ENCODE measurements around the gene CACTIN. TPM values are rescaled to one million over a fixed set of nuclear protein-coding genes. Genes with fewer than 3 reads are reported as not detected.

The CACTIN gene
- total and polyA plus RNA-seq, 7 experiments from 2014 or later: 9.5 to 46.7 (median 35.9) TPM

- Mint-ChIP-seq H3K4me1 (peaks cover 7 to 15% (median 11%) of the 10 kb centered on the region in 7 donors), H3K27me3 (peaks cover 0 to 9% (median 0%) of the 10 kb centered on the region in 5 donors), H3K36me3 (peaks cover 0 to 4% (median 0%) of the 10 kb centered on the region in 5 donors), H3K27ac (peak overlapping the region in 1 of 9 donors; percentile 43), H3K9me3 (peaks cover 0 to 1% (median 0%) of the 10 kb centered on the region in 11 donors), H3K4me3 (peak overlapping the region in 2 of 10 donors; percentile 38 to 41)
- ChIA-PET CTCF (interaction anchor here (0.7 to 1.2 kb wide), 3 partner anchors 12 to 45 kb away, joined by 3 to 5 read pairs (median 4); partner anchors contain the start of gene GIPC3), POLR2A (interaction anchor here (0.7 to 1.2 kb wide), 9 partner anchors 9 to 381 kb away, joined by 3 to 5 read pairs (median 3); partner anchors contain the start of gene EEF2)
- DNase-seq (no peak), ATAC-seq (peak; percentile 16)
- Histone ChIP-seq H3K27ac (ENCODE audit: low read depth, low read length) (peak overlapping the region; percentile 65), H3K27me3 (ENCODE audit: control insufficient read depth in 2 of 2, insufficient read depth in 2 of 2, low read length in 2 of 2) (no peaks in the 10 kb centered on the region), H3K9me3 (ENCODE audit: control insufficient read depth in 2 of 3, low read length in 3 of 3) (no peaks in the 10 kb centered on the region), H3K4me3 (ENCODE audit: low read length) (peak overlapping the region; percentile 44), H3K4me1 (ENCODE audit: control insufficient read depth in 2 of 2, insufficient read depth in 2 of 2, low read length in 2 of 2) (peaks cover 19 to 22% of the 10 kb centered on the region in 2 donors), H3K36me3 (ENCODE audit: control insufficient read depth in 2 of 3, insufficient read depth in 3 of 3, low read length in 3 of 3) (no peaks in the 10 kb centered on the region)
- intact Hi-C loops (cut with micrococcal nuclease): loop anchor here in 1 of 2 donors (2.0 kb wide), 1 partner anchor 18 kb away; no protein-coding TSS in a partner anchor
Observed at GRCh38 chr19:3604227-3604986, 22.2 kb downstream of the CACTIN start.

- intact Hi-C loops (cut with micrococcal nuclease): no loop called here
- ATAC-seq (no peak), DNase-seq (no peak)
- peak overlapping the region in 2 of 9 donors; percentile 17 to 55 for H3K27ac Mint-ChIP-seq
- no peak overlapping the region for H3K4me3 ChIP-seq (ENCODE audit: low read length)
- no peaks in the 10 kb centered on the region for H3K9me3 ChIP-seq (ENCODE audit: control insufficient read depth in 2 of 3, low read length in 3 of 3)
- peaks cover 6 to 13% (median 10%) of the 10 kb centered on the region in 7 donors for H3K4me1 Mint-ChIP-seq
- H3K27me3 ChIP-seq (ENCODE audit: control insufficient read depth in 2 of 2, insufficient read depth in 2 of 2, low read length in 2 of 2): no peaks in the 10 kb centered on the region
- H3K9me3 Mint-ChIP-seq: peaks cover 0 to 1% (median 0%) of the 10 kb centered on the region in 11 donors
- POLR2A ChIA-PET: interaction anchor here (0.6 kb wide), 1 partner anchor 310 kb away, joined by 6 read pairs; no protein-coding TSS in a partner anchor
- no peak overlapping the region for H3K4me3 Mint-ChIP-seq
- H3K27me3 Mint-ChIP-seq: peaks cover 0 to 9% (median 0%) of the 10 kb centered on the region in 5 donors
- no peak overlapping the region for H3K27ac ChIP-seq (ENCODE audit: low read depth, low read length)
- CTCF ChIA-PET: no interaction called here
- peaks cover 19 to 22% of the 10 kb centered on the region in 2 donors for H3K4me1 ChIP-seq (ENCODE audit: control insufficient read depth in 2 of 2, insufficient read depth in 2 of 2, low read length in 2 of 2)
- H3K36me3 Mint-ChIP-seq: peaks cover 0 to 3% (median 0%) of the 10 kb centered on the region in 5 donors
- no peaks in the 10 kb centered on the region for H3K36me3 ChIP-seq (ENCODE audit: control insufficient read depth in 2 of 3, insufficient read depth in 3 of 3, low read length in 3 of 3)
Observed at GRCh38 chr19:3603121-3603811, 23.3 kb downstream of the CACTIN start.

GRCh38 chr19:3601021-3601420, 25.6 kb downstream of the CACTIN start:
- H3K27me3 Mint-ChIP-seq: no peaks in the 10 kb centered on the region
- no peak overlapping the region for H3K4me3 ChIP-seq (ENCODE audit: low read length)
- DNase-seq (no peak), ATAC-seq (no peak)
- ChIA-PET CTCF (no interaction called here), POLR2A (no interaction called here)
- H3K4me1 Mint-ChIP-seq: no peaks in the 10 kb centered on the region
- intact Hi-C loops (cut with micrococcal nuclease): no loop called here
- no peak overlapping the region for H3K27ac Mint-ChIP-seq
- no peak overlapping the region for H3K27ac ChIP-seq (ENCODE audit: low read depth, low read length)
- no peaks in the 10 kb centered on the region for H3K36me3 Mint-ChIP-seq
- H3K9me3 Mint-ChIP-seq: peaks cover 0 to 1% (median 0%) of the 10 kb centered on the region in 11 donors
- no peaks in the 10 kb centered on the region for H3K27me3 ChIP-seq (ENCODE audit: control insufficient read depth in 2 of 2, insufficient read depth in 2 of 2, low read length in 2 of 2)
- H3K9me3 ChIP-seq (ENCODE audit: control insufficient read depth in 2 of 3, low read length in 3 of 3): no peaks in the 10 kb centered on the region
- no peaks in the 10 kb centered on the region for H3K36me3 ChIP-seq (ENCODE audit: control insufficient read depth in 2 of 3, insufficient read depth in 3 of 3, low read length in 3 of 3)
- H3K4me1 ChIP-seq (ENCODE audit: control insufficient read depth in 2 of 2, insufficient read depth in 2 of 2, low read length in 2 of 2): peaks cover 17 to 20% of the 10 kb centered on the region in 2 donors
- no peak overlapping the region for H3K4me3 Mint-ChIP-seq

- no peak for ATAC-seq
Observed at GRCh38 chr19:3599776-3600187, 26.8 kb downstream of the CACTIN start.

GRCh38 chr19:3595521-3596061, 31.0 kb downstream of the CACTIN start:
- Histone ChIP-seq H3K36me3 (ENCODE audit: control insufficient read depth in 2 of 3, insufficient read depth in 3 of 3, low read length in 3 of 3) (no peaks in the 10 kb centered on the region), H3K27ac (ENCODE audit: low read depth, low read length) (no peak overlapping the region), H3K4me3 (ENCODE audit: low read length) (no peak overlapping the region), H3K4me1 (ENCODE audit: control insufficient read depth in 2 of 2, insufficient read depth in 2 of 2, low read length in 2 of 2) (no peaks in the 10 kb centered on the region), H3K27me3 (ENCODE audit: control insufficient read depth in 2 of 2, insufficient read depth in 2 of 2, low read length in 2 of 2) (no peaks in the 10 kb centered on the region), H3K9me3 (ENCODE audit: control insufficient read depth in 2 of 3, low read length in 3 of 3) (no peaks in the 10 kb centered on the region)
- intact Hi-C loops (cut with micrococcal nuclease): no loop called here
- DNase-seq: no peak
- H3K4me3 Mint-ChIP-seq: no peak overlapping the region
- H3K27ac Mint-ChIP-seq: no peak overlapping the region
- H3K27me3 Mint-ChIP-seq: no peaks in the 10 kb centered on the region
- POLR2A ChIA-PET: no interaction called here
- peaks cover 0 to 3% (median 0%) of the 10 kb centered on the region in 5 donors for H3K36me3 Mint-ChIP-seq
- H3K9me3 Mint-ChIP-seq: peaks cover 0 to 3% (median 0%) of the 10 kb centered on the region in 11 donors
- no peak for ATAC-seq
- peaks cover 0 to 3% (median 0%) of the 10 kb centered on the region in 7 donors for H3K4me1 Mint-ChIP-seq
- CTCF ChIA-PET: interaction anchor here (0.6 kb wide), 1 partner anchor 94 kb away, joined by 3 read pairs; no protein-coding TSS in a partner anchor

More at GRCh38 chr19:3599776-3600187, 26.8 kb downstream of the CACTIN start:
- CTCF ChIA-PET: no interaction called here
- Histone ChIP-seq H3K36me3 (ENCODE audit: control insufficient read depth in 2 of 3, insufficient read depth in 3 of 3, low read length in 3 of 3) (no peaks in the 10 kb centered on the region), H3K27ac (ENCODE audit: low read depth, low read length) (no peak overlapping the region), H3K4me1 (ENCODE audit: control insufficient read depth in 2 of 2, insufficient read depth in 2 of 2, low read length in 2 of 2) (peaks cover 5 to 7% of the 10 kb centered on the region in 2 donors), H3K27me3 (ENCODE audit: control insufficient read depth in 2 of 2, insufficient read depth in 2 of 2, low read length in 2 of 2) (no peaks in the 10 kb centered on the region), H3K4me3 (ENCODE audit: low read length) (no peak overlapping the region), H3K9me3 (ENCODE audit: control insufficient read depth in 2 of 3, low read length in 3 of 3) (no peaks in the 10 kb centered on the region)
- peaks cover 0 to 1% (median 0%) of the 10 kb centered on the region in 11 donors for H3K9me3 Mint-ChIP-seq
- DNase-seq: no peak
- POLR2A ChIA-PET: no interaction called here
- H3K4me1 Mint-ChIP-seq: no peaks in the 10 kb centered on the region
- no peaks in the 10 kb centered on the region for H3K27me3 Mint-ChIP-seq
- intact Hi-C loops (cut with micrococcal nuclease): no loop called here
- H3K27ac Mint-ChIP-seq: no peak overlapping the region
- no peaks in the 10 kb centered on the region for H3K36me3 Mint-ChIP-seq
- H3K4me3 Mint-ChIP-seq: no peak overlapping the region

- peak overlapping the region in 1 of 9 donors; percentile 28 for H3K27ac Mint-ChIP-seq
Observed at GRCh38 chr19:3593156-3593555, 33.4 kb downstream of the CACTIN start.

More at GRCh38 chr19:3593156-3593555, 33.4 kb downstream of the CACTIN start:
- Mint-ChIP-seq H3K36me3 (peaks cover 0 to 3% (median 0%) of the 10 kb centered on the region in 5 donors), H3K4me3 (no peak overlapping the region), H3K9me3 (peaks cover 0 to 6% (median 0%) of the 10 kb centered on the region in 11 donors), H3K4me1 (peaks cover 0 to 3% (median 0%) of the 10 kb centered on the region in 7 donors), H3K27me3 (no peaks in the 10 kb centered on the region)
- Histone ChIP-seq H3K9me3 (ENCODE audit: control insufficient read depth in 2 of 3, low read length in 3 of 3) (no peaks in the 10 kb centered on the region), H3K27ac (ENCODE audit: low read depth, low read length) (no peak overlapping the region), H3K27me3 (ENCODE audit: control insufficient read depth in 2 of 2, insufficient read depth in 2 of 2, low read length in 2 of 2) (no peaks in the 10 kb centered on the region), H3K36me3 (ENCODE audit: control insufficient read depth in 2 of 3, insufficient read depth in 3 of 3, low read length in 3 of 3) (no peaks in the 10 kb centered on the region), H3K4me3 (ENCODE audit: low read length) (no peak overlapping the region), H3K4me1 (ENCODE audit: control insufficient read depth in 2 of 2, insufficient read depth in 2 of 2, low read length in 2 of 2) (no peaks in the 10 kb centered on the region)
- ChIA-PET POLR2A (no interaction called here), CTCF (no interaction called here)
- DNase-seq: no peak
- intact Hi-C loops (cut with micrococcal nuclease): no loop called here
- no peak for ATAC-seq

All from naive thymus-derived CD4-positive, alpha-beta T cell (primary cell).